Choroid plexus epithelial cell (primary cell): ENCODE results near the gene SULT1E1.

Experiments used
- DNase-seq: peaks from one replicate; pipeline ENCODE4 v3.0.0-alpha.2; 2010; ENCODE audit warnings: low read depth
- H3K4me3 ChIP-seq: 2 replicates; pipeline ENCODE4 v1.5.1; 2011; ENCODE audit warnings: low read depth, mild to moderate bottlenecking, control low read depth, low read length, moderate library complexity
- TF ChIP-seq, protein P1 (sequence below): conservative IDR thresholded peaks from 2 replicates; pipeline ENCODE4 v1.5.1; 2011; ENCODE audit warnings: low read depth, mild to moderate bottlenecking, control low read depth, inconsistent platforms, low read length, moderate library complexity

Gene SULT1E1

DNA sequence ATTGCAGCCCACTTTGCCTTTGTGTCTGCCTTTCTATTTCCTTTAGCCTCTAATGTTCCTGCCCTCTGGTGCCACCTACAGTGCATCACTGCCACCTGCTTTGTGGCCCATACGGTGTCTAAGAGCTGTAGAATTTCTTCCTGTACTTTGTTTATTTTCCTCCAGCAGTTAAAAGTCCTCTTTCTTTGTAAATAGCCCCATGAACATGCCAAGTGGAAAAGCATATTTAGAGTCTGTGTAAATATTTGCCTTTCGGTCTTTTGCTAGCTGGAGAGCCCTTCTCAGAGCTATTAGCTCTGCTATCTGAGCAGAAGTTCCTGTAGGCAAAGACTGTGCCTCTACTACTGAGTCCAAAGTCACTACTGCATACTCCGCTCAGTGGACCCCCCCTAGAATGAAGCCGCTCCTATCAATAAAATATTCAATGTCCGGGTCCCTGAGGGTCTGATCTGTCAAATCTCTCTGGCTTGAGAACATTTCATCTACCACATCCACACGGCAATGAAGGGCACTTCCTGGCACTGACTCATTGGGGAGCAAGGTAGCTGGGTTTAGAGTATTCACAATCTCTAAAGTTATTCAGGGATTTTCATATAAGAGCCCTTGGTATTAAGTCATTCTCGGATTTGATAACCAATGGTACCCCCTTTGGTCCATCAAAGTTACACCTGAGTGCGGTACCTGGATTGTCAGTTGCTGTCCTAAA is 36.3 kb downstream of the SULT1E1 start:
- no peak overlapping the region for H3K4me3 ChIP-seq
- DNase-seq: peak; percentile 81
- TF ChIP-seq, protein P1, sequence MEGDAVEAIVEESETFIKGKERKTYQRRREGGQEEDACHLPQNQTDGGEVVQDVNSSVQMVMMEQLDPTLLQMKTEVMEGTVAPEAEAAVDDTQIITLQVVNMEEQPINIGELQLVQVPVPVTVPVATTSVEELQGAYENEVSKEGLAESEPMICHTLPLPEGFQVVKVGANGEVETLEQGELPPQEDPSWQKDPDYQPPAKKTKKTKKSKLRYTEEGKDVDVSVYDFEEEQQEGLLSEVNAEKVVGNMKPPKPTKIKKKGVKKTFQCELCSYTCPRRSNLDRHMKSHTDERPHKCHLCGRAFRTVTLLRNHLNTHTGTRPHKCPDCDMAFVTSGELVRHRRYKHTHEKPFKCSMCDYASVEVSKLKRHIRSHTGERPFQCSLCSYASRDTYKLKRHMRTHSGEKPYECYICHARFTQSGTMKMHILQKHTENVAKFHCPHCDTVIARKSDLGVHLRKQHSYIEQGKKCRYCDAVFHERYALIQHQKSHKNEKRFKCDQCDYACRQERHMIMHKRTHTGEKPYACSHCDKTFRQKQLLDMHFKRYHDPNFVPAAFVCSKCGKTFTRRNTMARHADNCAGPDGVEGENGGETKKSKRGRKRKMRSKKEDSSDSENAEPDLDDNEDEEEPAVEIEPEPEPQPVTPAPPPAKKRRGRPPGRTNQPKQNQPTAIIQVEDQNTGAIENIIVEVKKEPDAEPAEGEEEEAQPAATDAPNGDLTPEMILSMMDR: peak; percentile 86

DNA sequence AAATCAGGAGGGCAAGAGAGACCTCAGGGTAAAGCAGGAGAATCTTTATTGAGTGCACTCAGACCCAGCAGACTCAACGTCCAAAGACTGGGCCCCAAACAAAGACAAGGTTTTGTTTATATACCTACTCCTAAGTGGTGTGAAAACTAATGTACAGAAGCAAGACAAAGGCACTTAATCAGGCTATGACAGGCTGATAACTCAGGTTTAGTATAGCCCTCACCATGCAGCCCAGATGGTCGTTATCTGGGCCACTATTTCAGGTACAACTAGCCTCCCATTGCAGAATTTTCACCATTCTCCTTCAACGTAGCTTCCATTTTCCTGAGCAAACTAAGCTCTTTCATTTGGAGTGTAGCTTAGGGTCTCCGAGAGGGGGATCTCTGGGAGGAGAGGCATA is 36.9 kb downstream of the SULT1E1 start:
- DNase-seq: no peak
- TF ChIP-seq, protein P1: no peak
- no peak overlapping the region for H3K4me3 ChIP-seq

DNA sequence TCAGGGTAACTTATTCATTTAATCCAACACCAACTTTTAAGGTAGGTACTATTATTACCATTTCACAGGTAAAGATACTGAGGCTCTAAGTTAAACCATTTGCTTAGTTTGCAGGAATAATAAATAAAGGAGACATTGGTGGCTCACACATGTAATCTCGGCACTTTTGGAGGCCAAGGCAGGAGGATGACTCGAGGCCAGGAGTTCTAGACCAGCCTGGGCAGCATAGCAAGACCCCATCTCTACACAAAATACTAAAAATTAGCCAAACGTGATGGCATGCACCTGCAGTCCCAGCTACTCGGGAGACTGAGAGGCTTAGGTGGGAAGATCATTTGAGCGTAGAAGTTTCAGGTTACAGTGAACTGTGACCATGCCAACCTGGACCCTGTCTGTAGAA is 37.7 kb downstream of the SULT1E1 start:
- TF ChIP-seq, protein P1: no peak
- no peak for DNase-seq

DNA sequence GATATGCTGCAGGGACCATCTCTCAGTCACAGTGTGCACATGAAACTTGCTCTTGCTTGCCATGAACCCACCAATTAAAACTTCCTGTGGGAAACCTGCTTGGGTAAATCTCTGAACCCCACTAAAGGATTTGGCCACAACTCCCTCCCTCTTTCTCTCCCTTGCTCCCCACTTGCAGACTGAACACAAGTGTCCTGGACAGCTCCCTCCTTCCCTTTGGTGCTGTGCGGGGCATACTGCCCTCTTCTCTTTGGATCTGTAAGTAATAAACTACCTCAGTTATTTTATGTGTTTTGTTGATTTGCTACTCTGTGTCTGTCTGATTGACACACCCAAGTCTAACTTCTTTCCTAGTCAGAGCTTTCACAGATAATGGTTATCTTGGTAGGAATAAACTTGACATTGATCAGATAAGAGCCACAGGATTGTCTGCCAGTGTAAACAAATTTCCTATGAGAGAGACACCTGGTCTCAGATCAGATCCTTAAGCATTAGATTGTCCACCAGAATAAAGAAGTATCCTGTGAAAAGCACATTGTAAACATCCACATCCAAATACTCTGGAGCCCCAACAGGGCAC is 41.8 kb downstream of the SULT1E1 start:
- DNase-seq: no peak
- TF ChIP-seq, protein P1: no peak
- H3K4me3 ChIP-seq: no peak overlapping the region

More for the DNA sequence above, 37.7 kb downstream of the SULT1E1 start:
- H3K4me3 ChIP-seq: no peak overlapping the region

DNA sequence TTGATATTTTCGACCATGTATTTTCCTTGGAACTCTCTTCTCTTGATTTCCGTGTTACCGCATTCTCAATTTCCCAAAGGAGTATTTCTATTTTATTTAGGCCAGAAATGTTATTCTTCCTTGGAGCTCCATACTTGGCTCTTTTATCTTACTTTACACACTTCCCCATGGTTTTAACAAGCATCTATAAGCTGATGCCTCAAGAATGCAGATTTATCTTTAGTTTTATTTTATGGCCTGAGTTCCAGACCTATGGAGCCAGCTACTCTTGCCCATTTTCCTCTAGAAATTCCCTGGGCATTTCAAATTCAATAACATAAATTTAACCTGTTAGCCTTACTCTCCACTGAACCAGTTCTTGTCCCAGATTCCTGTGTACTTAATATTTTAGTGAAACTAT is 43.7 kb downstream of the SULT1E1 start:
- H3K4me3 ChIP-seq: no peak overlapping the region
- DNase-seq: no peak
- TF ChIP-seq, protein P1: no peak

DNA sequence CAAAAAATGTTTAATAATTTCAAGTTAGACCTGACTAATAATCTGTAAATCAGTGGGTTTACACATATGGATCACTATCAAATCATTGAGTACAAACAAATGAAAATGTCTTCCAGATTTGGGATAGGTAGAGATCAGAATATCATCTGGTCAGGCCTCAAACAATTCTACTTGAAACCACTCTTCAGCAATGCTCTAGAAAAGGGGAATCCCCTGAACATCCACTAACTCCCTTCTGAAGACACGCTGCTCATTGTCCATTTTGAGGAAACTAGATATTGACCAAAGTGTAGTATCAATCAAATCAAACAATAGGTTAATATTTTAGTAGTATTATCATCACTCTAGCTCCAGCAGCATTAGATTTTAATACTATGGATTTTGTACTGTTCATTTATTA is 46.3 kb downstream of the SULT1E1 start:
- no peak overlapping the region for H3K4me3 ChIP-seq
- TF ChIP-seq, protein P1: no peak
- no peak for DNase-seq

DNA sequence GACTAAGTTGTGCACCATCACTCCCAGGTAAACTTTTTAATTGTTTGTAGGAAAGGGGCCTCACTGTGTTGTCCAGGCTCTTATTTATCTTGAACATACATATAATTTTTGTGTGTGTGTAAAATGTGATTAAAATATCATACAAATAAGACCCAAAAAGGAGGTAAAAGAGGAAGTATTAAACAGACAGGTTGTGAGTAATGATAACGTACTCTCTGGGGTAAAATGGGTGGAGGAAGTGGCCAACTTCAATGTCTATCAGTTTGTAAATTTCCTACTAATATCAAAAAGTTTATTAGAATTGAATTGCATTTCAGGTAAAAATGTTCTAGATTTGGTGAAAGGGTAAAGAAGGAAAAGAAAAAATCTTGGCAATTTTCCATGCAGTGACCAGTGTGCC is 48.8 kb downstream of the SULT1E1 start:
- H3K4me3 ChIP-seq: no peak overlapping the region
- TF ChIP-seq, protein P1: no peak
- DNase-seq: no peak
